ENCODE measurements around the gene KIFBP.

KIFBP gene

GRCh38 chr10:69049566-69049961 is 61.0 kb downstream of the KIFBP start:
- TF ChIP-seq, protein P1, sequence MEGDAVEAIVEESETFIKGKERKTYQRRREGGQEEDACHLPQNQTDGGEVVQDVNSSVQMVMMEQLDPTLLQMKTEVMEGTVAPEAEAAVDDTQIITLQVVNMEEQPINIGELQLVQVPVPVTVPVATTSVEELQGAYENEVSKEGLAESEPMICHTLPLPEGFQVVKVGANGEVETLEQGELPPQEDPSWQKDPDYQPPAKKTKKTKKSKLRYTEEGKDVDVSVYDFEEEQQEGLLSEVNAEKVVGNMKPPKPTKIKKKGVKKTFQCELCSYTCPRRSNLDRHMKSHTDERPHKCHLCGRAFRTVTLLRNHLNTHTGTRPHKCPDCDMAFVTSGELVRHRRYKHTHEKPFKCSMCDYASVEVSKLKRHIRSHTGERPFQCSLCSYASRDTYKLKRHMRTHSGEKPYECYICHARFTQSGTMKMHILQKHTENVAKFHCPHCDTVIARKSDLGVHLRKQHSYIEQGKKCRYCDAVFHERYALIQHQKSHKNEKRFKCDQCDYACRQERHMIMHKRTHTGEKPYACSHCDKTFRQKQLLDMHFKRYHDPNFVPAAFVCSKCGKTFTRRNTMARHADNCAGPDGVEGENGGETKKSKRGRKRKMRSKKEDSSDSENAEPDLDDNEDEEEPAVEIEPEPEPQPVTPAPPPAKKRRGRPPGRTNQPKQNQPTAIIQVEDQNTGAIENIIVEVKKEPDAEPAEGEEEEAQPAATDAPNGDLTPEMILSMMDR (IDR thresholded peaks at IDR 0.05; ENCODE audit: low read depth, low read length) = no peak
- TF ChIP-seq MAX (IDR thresholded peaks at IDR 0.05; ENCODE audit: low read depth, low read length) = peak; percentile 93
- TF ChIP-seq POLR2A (IDR thresholded peaks at IDR 0.05; ENCODE audit: extremely low read depth, insufficient read length) = no peak
- TF ChIP-seq MYC (IDR thresholded peaks at IDR 0.05; ENCODE audit: low read depth, low read length) = peak; percentile 97
- no peak overlapping the region for H3K4me3 ChIP-seq (ENCODE audit: low read depth, low read length)
- DNase-seq (ENCODE audit: low read depth) = peak; percentile 88

GRCh38 chr10:69051303-69051702 is 62.7 kb downstream of the KIFBP start:
- H3K4me3 ChIP-seq (ENCODE audit: low read depth, low read length) = no peak overlapping the region
- peak; percentile 75 for DNase-seq (ENCODE audit: low read depth)
- TF ChIP-seq, protein P1 (IDR thresholded peaks at IDR 0.05; ENCODE audit: low read depth, low read length) = no peak
- peak; percentile 75 for TF ChIP-seq MYC (IDR thresholded peaks at IDR 0.05; ENCODE audit: low read depth, low read length)
- no peak for TF ChIP-seq POLR2A (IDR thresholded peaks at IDR 0.05; ENCODE audit: extremely low read depth, insufficient read length)
- TF ChIP-seq MAX (IDR thresholded peaks at IDR 0.05; ENCODE audit: low read depth, low read length) = peak; percentile 78

GRCh38 chr10:69051710-69052487 is 63.3 kb downstream of the KIFBP start:
- H3K4me3 ChIP-seq (ENCODE audit: low read depth, low read length) = no peak overlapping the region
- DNase-seq (ENCODE audit: low read depth) = no peak
- no peak for TF ChIP-seq MYC (IDR thresholded peaks at IDR 0.05; ENCODE audit: low read depth, low read length)

DNA sequence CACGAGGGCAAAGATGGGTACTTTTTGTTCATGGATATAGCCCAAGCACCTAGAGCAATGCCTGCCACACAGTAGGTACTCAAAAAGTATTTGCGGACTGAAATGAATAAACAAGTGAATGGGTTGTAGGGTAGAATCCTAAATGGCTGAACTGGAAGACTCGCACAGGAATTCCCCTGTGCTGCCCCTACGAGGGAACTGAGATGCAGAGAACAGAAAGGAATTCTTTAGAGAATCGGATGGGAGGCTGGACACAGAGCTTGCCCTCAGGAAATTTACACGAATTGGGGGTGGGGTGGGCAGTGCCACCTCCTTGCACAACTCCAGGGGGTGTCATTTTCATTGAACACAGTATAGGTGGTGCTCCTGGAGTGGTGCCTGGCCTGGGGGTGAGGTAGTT is 64.1 kb downstream of the KIFBP start:
- no peak for TF ChIP-seq MAX (IDR thresholded peaks at IDR 0.05; ENCODE audit: low read depth, low read length)
- TF ChIP-seq MYC (IDR thresholded peaks at IDR 0.05; ENCODE audit: low read depth, low read length) = no peak
- TF ChIP-seq, protein P1 (IDR thresholded peaks at IDR 0.05; ENCODE audit: low read depth, low read length) = no peak
- no peak for TF ChIP-seq POLR2A (IDR thresholded peaks at IDR 0.05; ENCODE audit: extremely low read depth, insufficient read length)

GRCh38 chr10:69055241-69055640 is 66.6 kb downstream of the KIFBP start:
- DNase-seq (ENCODE audit: low read depth) = no peak
- H3K4me3 ChIP-seq (ENCODE audit: low read depth, low read length) = no peak overlapping the region
- TF ChIP-seq POLR2A (IDR thresholded peaks at IDR 0.05; ENCODE audit: extremely low read depth, insufficient read length) (no peak), MYC (IDR thresholded peaks at IDR 0.05; ENCODE audit: low read depth, low read length) (no peak), MAX (IDR thresholded peaks at IDR 0.05; ENCODE audit: low read depth, low read length) (no peak)
- TF ChIP-seq, protein P1 (IDR thresholded peaks at IDR 0.05; ENCODE audit: low read depth, low read length) = no peak

More for the DNA sequence above, 64.1 kb downstream of the KIFBP start:
- H3K4me3 ChIP-seq (ENCODE audit: low read depth, low read length) = no peak overlapping the region
- no peak for DNase-seq (ENCODE audit: low read depth)

- DNase-seq (ENCODE audit: low read depth) = peak; percentile 68
- TF ChIP-seq MAX (IDR thresholded peaks at IDR 0.05; ENCODE audit: low read depth, low read length) (no peak), MYC (IDR thresholded peaks at IDR 0.05; ENCODE audit: low read depth, low read length) (no peak), POLR2A (IDR thresholded peaks at IDR 0.05; ENCODE audit: extremely low read depth, insufficient read length) (no peak)
- TF ChIP-seq, protein P1 (IDR thresholded peaks at IDR 0.05; ENCODE audit: low read depth, low read length) = no peak
Observed at GRCh38 chr10:69056129-69056528, 67.5 kb downstream of the KIFBP start.

More at GRCh38 chr10:69056129-69056528, 67.5 kb downstream of the KIFBP start:
- no peak overlapping the region for H3K4me3 ChIP-seq (ENCODE audit: low read depth, low read length)

Data from NB4 (cell line).